IMR-90 (cell line): ENCODE results near the gene SRMS.

Source experiments
- CEBPB ChIP-seq: IDR thresholded peaks from 2 replicates; pipeline ENCODE4 v1.6.1; 2012; ENCODE audit warnings: low read depth, low read length, improper control_type of control experiment
- CHD1 ChIP-seq: IDR thresholded peaks from 2 replicates; pipeline ENCODE4 v1.6.1; 2012; ENCODE audit warnings: low read depth, low read length, improper control_type of control experiment
- CTCF ChIP-seq: conservative IDR thresholded peaks from 2 replicates; pipeline ENCODE4 v1.5.1; 2012; ENCODE audit warnings: mild to moderate bottlenecking, low read depth, low read length, improper control_type of control experiment
- ELK1 ChIP-seq: fragments of 150-350 bp; IDR thresholded peaks from 2 replicates; pipeline ENCODE4 v1.6.1; 2016; ENCODE audit warnings: low read depth, mild to moderate bottlenecking, low read length, moderate library complexity, borderline replicate concordance
- FOS ChIP-seq: fragments of 150-350 bp; IDR thresholded peaks from 2 replicates; pipeline ENCODE4 v1.6.1; 2016; ENCODE audit warnings: low read depth, low read length
- MAZ ChIP-seq: IDR thresholded peaks from 2 replicates; pipeline ENCODE4 v1.6.1; 2012; ENCODE audit warnings: low read depth, mild to moderate bottlenecking, low read length, improper control_type of control experiment, moderate library complexity, borderline replicate concordance
- MXI1 ChIP-seq: IDR thresholded peaks from 2 replicates; pipeline ENCODE4 v1.6.1; 2012; ENCODE audit warnings: low read depth, mild to moderate bottlenecking, low read length, moderate library complexity, borderline replicate concordance
- POLR2A ChIP-seq: IDR thresholded peaks from 2 replicates; pipeline ENCODE4 v1.6.1; 2012; ENCODE audit warnings: mild to moderate bottlenecking, low read depth, low read length
- RAD21 ChIP-seq: IDR thresholded peaks from 2 replicates; pipeline ENCODE4 v1.6.1; 2012; ENCODE audit warnings: low read length, improper control_type of control experiment
- RCOR1 ChIP-seq: IDR thresholded peaks from 2 replicates; pipeline ENCODE4 v1.6.1; 2012; ENCODE audit warnings: mild to moderate bottlenecking, low read length, improper control_type of control experiment; ENCODE audit not compliant: insufficient replicate concordance
- SMC3 ChIP-seq: fragments of 150-350 bp; IDR thresholded peaks from 2 replicates; pipeline ENCODE4 v1.6.1; 2016; ENCODE audit warnings: low read depth, mild to moderate bottlenecking, antibody characterized with exemption, low read length, moderate library complexity
- USF2 ChIP-seq: fragments of 150-350 bp; IDR thresholded peaks from 2 replicates; pipeline ENCODE4 v1.6.1; 2017; ENCODE audit warnings: mild to moderate bottlenecking, antibody characterized with exemption, low read length, low read depth

- TF ChIP-seq CTCF (no peak), FOS (no peak), RCOR1 (no peak), POLR2A (peak; percentile 95), MXI1 (no peak), CEBPB (no peak), RAD21 (no peak), SMC3 (no peak), CHD1 (no peak), USF2 (no peak), ELK1 (no peak), MAZ (peak; percentile 84; the same call in 1 of the 2 replicates)
Observed at GRCh38 chr20:63520504-63520933, 27.0 kb downstream of the SRMS start, which contains the start of gene PPDPF.
